HEK293 (cell line): Measurements from ENCODE around the gene SEC22B.
A peak's percentile ranks its signal among the peaks of the same experiment; 100 is the strongest.

ENCODE experiments used
- CTCF ChIP-seq: fragments of 450-650 bp; formaldehyde crosslinking; IDR thresholded peaks from 2 replicates; pipeline ENCODE4 v1.5.1; 2016; ENCODE audit warnings: missing biosample characterization, missing genetic modification characterization
- HOXA7 ChIP-seq: sonication (generic); formaldehyde crosslinking; IDR thresholded peaks from 2 replicates; pipeline ENCODE4 v1.8.1; 2022; ENCODE audit warnings: missing genetic modification reagents, borderline replicate concordance
- HOXC10 ChIP-seq: sonication (generic); formaldehyde crosslinking; IDR thresholded peaks from 2 replicates; pipeline ENCODE4 v1.8.1; 2023; ENCODE audit warnings: mild to moderate bottlenecking, missing genetic modification reagents
- KLF10 ChIP-seq: fragments of 450-650 bp; IDR thresholded peaks from 2 replicates; pipeline ENCODE4 v1.5.1; 2018; ENCODE audit warnings: missing biosample characterization, mild to moderate bottlenecking, missing genetic modification characterization
- SALL2 ChIP-seq: fragments of 450-650 bp; formaldehyde crosslinking; IDR thresholded peaks from 2 replicates; pipeline ENCODE4 v1.5.0; 2017; ENCODE audit warnings: missing biosample characterization, mild to moderate bottlenecking, missing genetic modification characterization, borderline replicate concordance
- SETDB1 ChIP-seq: IDR thresholded peaks from one replicate; pipeline ENCODE4 v1.6.1; 2017; ENCODE audit warnings: mild to moderate bottlenecking, low read length, moderate library complexity, mixed read lengths; ENCODE audit not compliant: insufficient read length
- YY2 ChIP-seq: fragments of 450-650 bp; formaldehyde crosslinking; IDR thresholded peaks from 2 replicates; pipeline ENCODE4 v1.5.1; 2016; ENCODE audit warnings: missing biosample characterization, missing genetic modification characterization
- ZEB2 ChIP-seq: fragments of 450-650 bp; formaldehyde crosslinking; IDR thresholded peaks from 2 replicates; pipeline ENCODE4 v1.5.1; 2016; ENCODE audit warnings: missing biosample characterization, missing genetic modification characterization
- ZNF114 ChIP-seq: fragments of 450-650 bp; formaldehyde crosslinking; IDR thresholded peaks from 2 replicates; pipeline ENCODE4 v1.5.0; 2017; ENCODE audit warnings: missing biosample characterization, missing genetic modification characterization
- ZNF18 ChIP-seq: fragments of 450-650 bp; formaldehyde crosslinking; IDR thresholded peaks from 2 replicates; pipeline ENCODE4 v1.5.1; 2016; ENCODE audit warnings: missing biosample characterization, missing genetic modification characterization
- ZNF19 ChIP-seq: fragments of 450-650 bp; formaldehyde crosslinking; IDR thresholded peaks from 2 replicates; pipeline ENCODE4; 2016; ENCODE audit warnings: missing biosample characterization, missing genetic modification characterization, low read depth
- ZNF202 ChIP-seq: fragments of 450-650 bp; formaldehyde crosslinking; IDR thresholded peaks from 2 replicates; pipeline ENCODE4 v1.5.1; 2016; ENCODE audit warnings: missing biosample characterization, missing genetic modification characterization, borderline replicate concordance
- ZNF24 ChIP-seq: fragments of 450-650 bp; formaldehyde crosslinking; IDR thresholded peaks from 2 replicates; pipeline ENCODE4 v1.5.1; 2016; ENCODE audit warnings: missing biosample characterization, missing genetic modification characterization
- ZNF26 ChIP-seq: fragments of 450-650 bp; formaldehyde crosslinking; IDR thresholded peaks from 2 replicates; pipeline ENCODE4 v1.5.1; 2016; ENCODE audit warnings: missing biosample characterization, missing genetic modification characterization
- ZNF274 ChIP-seq, 2 experiments: fragments of 200-500 bp in 1 of 2; fragments of 450-650 bp in 1 of 2; sonication (Bioruptor generic) in 1 of 2; formaldehyde crosslinking in 1 of 2; IDR thresholded peaks; 2 replicates each; pipeline versions ENCODE4 v1.5.1 to v1.6.1; 2014 to 2016; ENCODE audit warnings: borderline replicate concordance in 1 of 2, inconsistent platforms in 1 of 2, low read length in 1 of 2, missing biosample characterization in 1 of 2, missing genetic modification characterization in 1 of 2
- ZNF302 ChIP-seq: fragments of 450-650 bp; formaldehyde crosslinking; IDR thresholded peaks from 2 replicates; pipeline ENCODE4 v1.5.1; 2016; ENCODE audit warnings: missing biosample characterization, missing genetic modification characterization, low read depth
- ZNF335 ChIP-seq: fragments of 450-650 bp; formaldehyde crosslinking; conservative IDR thresholded peaks from 2 replicates; pipeline ENCODE4 v1.5.1; 2016; ENCODE audit warnings: missing biosample characterization, missing genetic modification characterization
- ZNF350 ChIP-seq: fragments of 450-650 bp; formaldehyde crosslinking; IDR thresholded peaks from 2 replicates; pipeline ENCODE4 v1.5.0; 2017; ENCODE audit warnings: missing biosample characterization, mild to moderate bottlenecking, missing genetic modification characterization
- ZNF473 ChIP-seq: fragments of 450-650 bp; formaldehyde crosslinking; IDR thresholded peaks from 2 replicates; pipeline ENCODE4 v1.5.1; 2017; ENCODE audit warnings: missing biosample characterization, missing genetic modification characterization
- ZNF48 ChIP-seq: fragments of 450-650 bp; formaldehyde crosslinking; IDR thresholded peaks from 2 replicates; pipeline ENCODE4 v1.5.1; 2016; ENCODE audit warnings: missing biosample characterization, missing genetic modification characterization
- ZNF544 ChIP-seq: fragments of 450-650 bp; formaldehyde crosslinking; IDR thresholded peaks from 2 replicates; pipeline ENCODE4 v1.5.0; 2017; ENCODE audit warnings: missing biosample characterization, missing genetic modification characterization
- ZNF585B ChIP-seq: fragments of 450-650 bp; formaldehyde crosslinking; IDR thresholded peaks from 2 replicates; pipeline ENCODE4 v1.5.1; 2016; ENCODE audit warnings: missing biosample characterization, missing genetic modification characterization
- ZNF600 ChIP-seq: fragments of 450-650 bp; formaldehyde crosslinking; IDR thresholded peaks from 2 replicates; pipeline ENCODE4 v1.5.1; 2016; ENCODE audit warnings: missing biosample characterization, missing genetic modification characterization
- ZNF610 ChIP-seq: fragments of 450-650 bp; formaldehyde crosslinking; IDR thresholded peaks from 2 replicates; pipeline ENCODE4 v1.5.1; 2016; ENCODE audit warnings: missing biosample characterization, missing genetic modification characterization, borderline replicate concordance
- ZNF664 ChIP-seq: fragments of 450-650 bp; formaldehyde crosslinking; IDR thresholded peaks from 2 replicates; pipeline ENCODE4 v1.5.1; 2016; ENCODE audit warnings: missing biosample characterization, missing genetic modification characterization
- ZNF76 ChIP-seq: fragments of 450-650 bp; formaldehyde crosslinking; IDR thresholded peaks from 2 replicates; pipeline ENCODE4; 2016; ENCODE audit warnings: low read depth, missing biosample characterization, missing genetic modification characterization, borderline replicate concordance
- ZNF792 ChIP-seq: fragments of 450-650 bp; formaldehyde crosslinking; IDR thresholded peaks from 2 replicates; pipeline ENCODE4 v1.5.1; 2016; ENCODE audit warnings: missing biosample characterization, missing genetic modification characterization
- TF ChIP-seq, protein P1 (sequence below): fragments of 450-650 bp; formaldehyde crosslinking; IDR thresholded peaks from 2 replicates; pipeline ENCODE4 v1.5.1; 2016; ENCODE audit warnings: missing biosample characterization, missing genetic modification characterization
- TF ChIP-seq, protein P2 (sequence below): fragments of 450-650 bp; formaldehyde crosslinking; IDR thresholded peaks from 2 replicates; pipeline ENCODE4 v1.5.0; 2017; ENCODE audit warnings: missing biosample characterization, missing genetic modification characterization, borderline replicate concordance
- TF ChIP-seq, protein P3 (sequence below): fragments of 450-650 bp; formaldehyde crosslinking; IDR thresholded peaks from 2 replicates; pipeline ENCODE4 v1.5.1; 2016; ENCODE audit warnings: missing biosample characterization, missing genetic modification characterization

The SEC22B gene

DNA sequence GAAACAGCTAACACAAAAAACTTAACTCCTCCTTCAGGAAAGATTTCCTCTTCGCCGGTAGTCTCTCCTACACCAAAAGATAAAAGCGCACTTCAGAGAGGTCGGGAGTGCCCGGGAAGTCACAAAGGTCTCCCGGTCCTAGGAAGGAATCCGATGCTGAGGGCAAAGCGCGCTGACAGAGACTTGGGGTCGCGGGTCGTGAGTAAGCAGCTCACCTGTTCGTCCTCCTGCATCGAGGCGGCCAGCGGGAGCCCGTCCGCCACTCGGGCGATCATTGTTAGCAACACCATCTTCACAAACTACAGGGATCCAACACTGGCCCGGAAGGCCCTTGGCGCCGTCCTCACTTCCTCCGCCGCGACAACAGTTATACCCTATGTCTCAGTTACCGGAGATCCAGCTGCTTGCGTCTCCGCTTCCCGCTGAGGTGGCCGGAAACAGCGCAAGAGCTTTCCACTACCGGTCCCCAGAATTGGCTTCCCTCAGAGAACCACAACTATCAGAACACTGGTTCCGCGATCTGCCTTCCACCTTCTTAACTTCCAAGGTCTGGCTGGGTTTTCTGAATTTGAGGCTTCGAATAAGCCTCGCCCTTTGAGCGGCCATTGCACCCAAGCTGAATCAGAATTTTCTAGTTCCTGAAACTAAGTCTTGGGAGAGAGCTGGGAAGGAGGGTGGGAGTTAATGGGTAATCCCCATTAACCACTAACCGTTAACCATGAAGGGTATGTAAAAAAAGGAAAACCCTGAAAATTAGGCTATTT is at the start of gene SEC22B (continued):
- TF ChIP-seq KLF10: peak; percentile 57; the same call in 1 of the 2 replicates
- TF ChIP-seq ZNF610 (tag by site-specific recombination): peak; percentile 75; the same call in 1 of the 2 replicates
- TF ChIP-seq HOXA7: no peak
- no peak for TF ChIP-seq ZNF302 (tag by site-specific recombination)
- peak; percentile 96 for TF ChIP-seq ZNF24
- no peak for TF ChIP-seq ZNF48 (tag by site-specific recombination)
- TF ChIP-seq CTCF (tag by site-specific recombination): no peak
- TF ChIP-seq YY2 (tag by site-specific recombination): peak; percentile 86
- TF ChIP-seq ZNF19 (tag by site-specific recombination): no peak
- no peak for TF ChIP-seq ZNF26
- TF ChIP-seq ZNF350 (tag by site-specific recombination): no peak
- peak; percentile 65; the same call in 1 of the 2 replicates for TF ChIP-seq ZNF18 (tag by site-specific recombination)
- no peak for TF ChIP-seq SALL2 (tag by site-specific recombination)
- no peak for TF ChIP-seq ZNF202
- TF ChIP-seq HOXC10 (CRISPR knock-in tag): no peak
- TF ChIP-seq ZNF76: peak; percentile 85
- TF ChIP-seq ZNF600 (tag by site-specific recombination): peak; percentile 77
- no peak for TF ChIP-seq ZNF114
- TF ChIP-seq, protein P1, sequence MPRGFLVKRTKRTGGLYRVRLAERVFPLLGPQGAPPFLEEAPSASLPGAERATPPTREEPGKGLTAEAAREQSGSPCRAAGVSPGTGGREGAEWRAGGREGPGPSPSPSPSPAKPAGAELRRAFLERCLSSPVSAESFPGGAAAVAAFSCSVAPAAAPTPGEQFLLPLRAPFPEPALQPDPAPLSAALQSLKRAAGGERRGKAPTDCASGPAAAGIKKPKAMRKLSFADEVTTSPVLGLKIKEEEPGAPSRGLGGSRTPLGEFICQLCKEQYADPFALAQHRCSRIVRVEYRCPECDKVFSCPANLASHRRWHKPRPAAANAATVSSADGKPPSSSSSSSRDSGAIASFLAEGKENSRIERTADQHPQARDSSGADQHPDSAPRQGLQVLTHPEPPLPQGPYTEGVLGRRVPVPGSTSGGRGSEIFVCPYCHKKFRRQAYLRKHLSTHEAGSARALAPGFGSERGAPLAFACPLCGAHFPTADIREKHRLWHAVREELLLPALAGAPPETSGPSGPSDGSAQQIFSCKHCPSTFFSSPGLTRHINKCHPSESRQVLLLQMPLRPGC (tag by site-specific recombination): peak; percentile 87
- peak; percentile 85 for TF ChIP-seq ZNF335
- TF ChIP-seq ZNF274 (IDR thresholded peaks at IDR 0.05; ENCODE audit: low read length): no peak
- TF ChIP-seq ZNF274 (tag by site-specific recombination; IDR thresholded peaks at IDR 0.05; ENCODE audit: borderline replicate concordance): no peak
- TF ChIP-seq ZNF585B (tag by site-specific recombination): no peak
- TF ChIP-seq ZEB2: peak; percentile 92
- TF ChIP-seq ZNF473 (tag by site-specific recombination): no peak
- peak; percentile 89 for TF ChIP-seq ZNF664 (tag by site-specific recombination)
- TF ChIP-seq ZNF544 (tag by site-specific recombination): no peak
- TF ChIP-seq ZNF792 (tag by site-specific recombination): peak; percentile 70; the same call in 1 of the 2 replicates
- TF ChIP-seq, protein P2, sequence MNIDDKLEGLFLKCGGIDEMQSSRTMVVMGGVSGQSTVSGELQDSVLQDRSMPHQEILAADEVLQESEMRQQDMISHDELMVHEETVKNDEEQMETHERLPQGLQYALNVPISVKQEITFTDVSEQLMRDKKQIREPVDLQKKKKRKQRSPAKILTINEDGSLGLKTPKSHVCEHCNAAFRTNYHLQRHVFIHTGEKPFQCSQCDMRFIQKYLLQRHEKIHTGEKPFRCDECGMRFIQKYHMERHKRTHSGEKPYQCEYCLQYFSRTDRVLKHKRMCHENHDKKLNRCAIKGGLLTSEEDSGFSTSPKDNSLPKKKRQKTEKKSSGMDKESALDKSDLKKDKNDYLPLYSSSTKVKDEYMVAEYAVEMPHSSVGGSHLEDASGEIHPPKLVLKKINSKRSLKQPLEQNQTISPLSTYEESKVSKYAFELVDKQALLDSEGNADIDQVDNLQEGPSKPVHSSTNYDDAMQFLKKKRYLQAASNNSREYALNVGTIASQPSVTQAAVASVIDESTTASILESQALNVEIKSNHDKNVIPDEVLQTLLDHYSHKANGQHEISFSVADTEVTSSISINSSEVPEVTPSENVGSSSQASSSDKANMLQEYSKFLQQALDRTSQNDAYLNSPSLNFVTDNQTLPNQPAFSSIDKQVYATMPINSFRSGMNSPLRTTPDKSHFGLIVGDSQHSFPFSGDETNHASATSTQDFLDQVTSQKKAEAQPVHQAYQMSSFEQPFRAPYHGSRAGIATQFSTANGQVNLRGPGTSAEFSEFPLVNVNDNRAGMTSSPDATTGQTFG: peak; percentile 82
- TF ChIP-seq, protein P3, sequence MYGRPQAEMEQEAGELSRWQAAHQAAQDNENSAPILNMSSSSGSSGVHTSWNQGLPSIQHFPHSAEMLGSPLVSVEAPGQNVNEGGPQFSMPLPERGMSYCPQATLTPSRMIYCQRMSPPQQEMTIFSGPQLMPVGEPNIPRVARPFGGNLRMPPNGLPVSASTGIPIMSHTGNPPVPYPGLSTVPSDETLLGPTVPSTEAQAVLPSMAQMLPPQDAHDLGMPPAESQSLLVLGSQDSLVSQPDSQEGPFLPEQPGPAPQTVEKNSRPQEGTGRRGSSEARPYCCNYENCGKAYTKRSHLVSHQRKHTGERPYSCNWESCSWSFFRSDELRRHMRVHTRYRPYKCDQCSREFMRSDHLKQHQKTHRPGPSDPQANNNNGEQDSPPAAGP (tag by site-specific recombination): peak; percentile 96
- peak; percentile 82 for TF ChIP-seq SETDB1
